HepG2 (cell line): ENCODE measurements around the gene RMI2. TPM values are rescaled to one million over a fixed set of nuclear protein-coding genes. Genes with fewer than 3 reads are reported as not detected.

ENCODE experiments used
- ELF4 ChIP-seq: sonication (generic); formaldehyde crosslinking; IDR thresholded peaks from 2 replicates; pipeline ENCODE4 v1.5.0; 2020; ENCODE audit warnings: missing genetic modification reagents, mild to moderate bottlenecking, moderate library complexity, borderline replicate concordance
- GFI1 ChIP-seq: sonication (generic); formaldehyde crosslinking; IDR thresholded peaks from 2 replicates; pipeline ENCODE4 v1.5.0; 2020; ENCODE audit warnings: missing genetic modification reagents, mild to moderate bottlenecking, borderline replicate concordance
- HNRNPLL ChIP-seq: fragments of 200-400 bp; formaldehyde crosslinking; IDR thresholded peaks from 2 replicates; pipeline ENCODE4 v1.6.1; 2017; ENCODE audit warnings: mild to moderate bottlenecking, low read depth, low read length; ENCODE audit not compliant: poor library complexity, severe bottlenecking
- LBX2 ChIP-seq: sonication (generic); formaldehyde crosslinking; IDR thresholded peaks from 2 replicates; pipeline ENCODE4 v1.5.0; 2020; ENCODE audit warnings: missing genetic modification reagents, mild to moderate bottlenecking, borderline replicate concordance
- RXRA ChIP-seq: sonication (generic); formaldehyde crosslinking; IDR thresholded peaks from 2 replicates; pipeline ENCODE4 v1.5.1; 2020; ENCODE audit warnings: missing genetic modification reagents
- ZFY ChIP-seq: sonication (generic); formaldehyde crosslinking; IDR thresholded peaks from 2 replicates; pipeline ENCODE4 v1.4.0; 2020; ENCODE audit warnings: missing genetic modification reagents
- ZNF143 ChIP-seq: sonication (generic); formaldehyde crosslinking; IDR thresholded peaks from 2 replicates; pipeline ENCODE4 v1.4.0; 2020; ENCODE audit warnings: missing genetic modification reagents
- ZNF224 ChIP-seq: sonication (generic); formaldehyde crosslinking; IDR thresholded peaks from 2 replicates; pipeline ENCODE4 v1.5.0; 2020; ENCODE audit warnings: mild to moderate bottlenecking, missing genetic modification reagents
- ZNF34 ChIP-seq: sonication (generic); formaldehyde crosslinking; IDR thresholded peaks from 2 replicates; pipeline ENCODE4 v1.4.0; 2020; ENCODE audit warnings: mild to moderate bottlenecking, missing genetic modification reagents, borderline replicate concordance
- ZNF775 ChIP-seq: sonication (generic); formaldehyde crosslinking; IDR thresholded peaks from 2 replicates; pipeline ENCODE4 v1.4.0; 2020; ENCODE audit warnings: missing genetic modification reagents, mild to moderate bottlenecking, moderate library complexity, borderline replicate concordance
- ZNF879 ChIP-seq: sonication (generic); formaldehyde crosslinking; IDR thresholded peaks from 2 replicates; pipeline ENCODE4 v1.8.1; 2023; ENCODE audit warnings: missing genetic modification reagents
- ZSCAN20 ChIP-seq: sonication (generic); formaldehyde crosslinking; IDR thresholded peaks from 2 replicates; pipeline ENCODE4 v1.4.0; 2020; ENCODE audit warnings: missing genetic modification reagents, mild to moderate bottlenecking, borderline replicate concordance
- polyA plus RNA-seq, 8 experiments: library from polyadenylated mRNA; depleted of rRNA in 3 of 8; stranded (reverse) in 7 of 8; unstranded in 1 of 8; fragments of >200 nt; fragmentation: Illumina TruSeq in 4 of 8; extraction: Trizol in 4 of 8; gene quantifications; 2 replicates each; pipeline versions ENCODE4 v1.2.1 to v1.2.3, GENCODE V29; 2011 to 2016; ENCODE audit warnings: low read depth in 4 of 8, missing spikeins in 1 of 8, mixed read lengths in 1 of 8; ENCODE audit not compliant: insufficient read depth in 1 of 8
- total RNA-seq, 5 experiments: library from RNA; depleted of rRNA; stranded (reverse); fragments of >200 nt; fragmentation: Illumina TruSeq; extraction: Trizol; gene quantifications; 2 replicates each; pipeline ENCODE4 v1.2.3, GENCODE V29; 2016; ENCODE audit warnings: low read depth in 1 of 5
- TF ChIP-seq, protein P1 (sequence below): sonication (generic); formaldehyde crosslinking; IDR thresholded peaks from 2 replicates; pipeline ENCODE4 v1.8.0; 2022; ENCODE audit warnings: missing genetic modification reagents, mild to moderate bottlenecking, inconsistent platforms, borderline replicate concordance
- TF ChIP-seq, protein P2 (sequence below): sonication (generic); formaldehyde crosslinking; IDR thresholded peaks from 2 replicates; pipeline ENCODE4 v1.5.1; 2020; ENCODE audit warnings: missing genetic modification reagents, mild to moderate bottlenecking, borderline replicate concordance
- TF ChIP-seq, protein P3 (sequence below): sonication (generic); formaldehyde crosslinking; IDR thresholded peaks from 2 replicates; pipeline ENCODE4 v1.4.0; 2020; ENCODE audit warnings: mild to moderate bottlenecking, missing genetic modification reagents

The RMI2 gene
- total and polyA plus RNA-seq, 2 of the 13 experiments (the other 11 are each of a cell fraction or from before 2014, with no cell fraction given) = 24.5 to 55.7 TPM

GRCh38 chr16:11299865-11300559, 45.2 kb upstream of the RMI2 start (continued):
- TF ChIP-seq ELF4 (CRISPR knock-in tag) = no peak
- TF ChIP-seq, protein P1, sequence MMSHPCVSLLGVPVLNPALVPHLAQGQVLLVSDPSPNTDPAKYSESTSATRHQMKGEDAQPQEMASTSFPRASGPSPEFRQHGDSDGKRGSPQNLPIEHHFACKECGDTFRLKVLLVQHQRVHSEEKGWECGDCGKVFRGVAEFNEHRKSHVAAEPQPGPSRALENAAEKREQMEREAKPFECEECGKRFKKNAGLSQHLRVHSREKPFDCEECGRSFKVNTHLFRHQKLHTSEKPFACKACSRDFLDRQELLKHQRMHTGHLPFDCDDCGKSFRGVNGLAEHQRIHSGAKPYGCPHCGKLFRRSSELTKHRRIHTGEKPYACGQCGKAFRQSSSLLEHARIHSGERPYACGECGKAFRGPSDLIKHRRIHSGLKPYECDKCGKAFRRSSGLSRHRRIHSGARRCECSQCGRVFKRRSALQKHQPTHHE = 0 out of 2 replicates have a peak, but pooled peaks have one; percentile 60
- no peak for TF ChIP-seq GFI1 (CRISPR knock-in tag)
- TF ChIP-seq LBX2 (CRISPR knock-in tag) = no peak
- TF ChIP-seq ZNF224 (CRISPR knock-in tag) = no peak
- TF ChIP-seq, protein P2, sequence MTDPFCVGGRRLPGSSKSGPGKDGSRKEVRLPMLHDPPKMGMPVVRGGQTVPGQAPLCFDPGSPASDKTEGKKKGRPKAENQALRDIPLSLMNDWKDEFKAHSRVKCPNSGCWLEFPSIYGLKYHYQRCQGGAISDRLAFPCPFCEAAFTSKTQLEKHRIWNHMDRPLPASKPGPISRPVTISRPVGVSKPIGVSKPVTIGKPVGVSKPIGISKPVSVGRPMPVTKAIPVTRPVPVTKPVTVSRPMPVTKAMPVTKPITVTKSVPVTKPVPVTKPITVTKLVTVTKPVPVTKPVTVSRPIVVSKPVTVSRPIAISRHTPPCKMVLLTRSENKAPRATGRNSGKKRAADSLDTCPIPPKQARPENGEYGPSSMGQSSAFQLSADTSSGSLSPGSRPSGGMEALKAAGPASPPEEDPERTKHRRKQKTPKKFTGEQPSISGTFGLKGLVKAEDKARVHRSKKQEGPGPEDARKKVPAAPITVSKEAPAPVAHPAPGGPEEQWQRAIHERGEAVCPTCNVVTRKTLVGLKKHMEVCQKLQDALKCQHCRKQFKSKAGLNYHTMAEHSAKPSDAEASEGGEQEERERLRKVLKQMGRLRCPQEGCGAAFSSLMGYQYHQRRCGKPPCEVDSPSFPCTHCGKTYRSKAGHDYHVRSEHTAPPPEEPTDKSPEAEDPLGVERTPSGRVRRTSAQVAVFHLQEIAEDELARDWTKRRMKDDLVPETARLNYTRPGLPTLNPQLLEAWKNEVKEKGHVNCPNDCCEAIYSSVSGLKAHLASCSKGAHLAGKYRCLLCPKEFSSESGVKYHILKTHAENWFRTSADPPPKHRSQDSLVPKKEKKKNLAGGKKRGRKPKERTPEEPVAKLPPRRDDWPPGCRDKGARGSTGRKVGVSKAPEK (CRISPR knock-in tag) = 0 out of 2 replicates have a peak, but pooled peaks have one; percentile 43
- 0 out of 2 replicates have a peak, but pooled peaks have one; percentile 22 for TF ChIP-seq ZNF143 (CRISPR knock-in tag)
- TF ChIP-seq, protein P3, sequence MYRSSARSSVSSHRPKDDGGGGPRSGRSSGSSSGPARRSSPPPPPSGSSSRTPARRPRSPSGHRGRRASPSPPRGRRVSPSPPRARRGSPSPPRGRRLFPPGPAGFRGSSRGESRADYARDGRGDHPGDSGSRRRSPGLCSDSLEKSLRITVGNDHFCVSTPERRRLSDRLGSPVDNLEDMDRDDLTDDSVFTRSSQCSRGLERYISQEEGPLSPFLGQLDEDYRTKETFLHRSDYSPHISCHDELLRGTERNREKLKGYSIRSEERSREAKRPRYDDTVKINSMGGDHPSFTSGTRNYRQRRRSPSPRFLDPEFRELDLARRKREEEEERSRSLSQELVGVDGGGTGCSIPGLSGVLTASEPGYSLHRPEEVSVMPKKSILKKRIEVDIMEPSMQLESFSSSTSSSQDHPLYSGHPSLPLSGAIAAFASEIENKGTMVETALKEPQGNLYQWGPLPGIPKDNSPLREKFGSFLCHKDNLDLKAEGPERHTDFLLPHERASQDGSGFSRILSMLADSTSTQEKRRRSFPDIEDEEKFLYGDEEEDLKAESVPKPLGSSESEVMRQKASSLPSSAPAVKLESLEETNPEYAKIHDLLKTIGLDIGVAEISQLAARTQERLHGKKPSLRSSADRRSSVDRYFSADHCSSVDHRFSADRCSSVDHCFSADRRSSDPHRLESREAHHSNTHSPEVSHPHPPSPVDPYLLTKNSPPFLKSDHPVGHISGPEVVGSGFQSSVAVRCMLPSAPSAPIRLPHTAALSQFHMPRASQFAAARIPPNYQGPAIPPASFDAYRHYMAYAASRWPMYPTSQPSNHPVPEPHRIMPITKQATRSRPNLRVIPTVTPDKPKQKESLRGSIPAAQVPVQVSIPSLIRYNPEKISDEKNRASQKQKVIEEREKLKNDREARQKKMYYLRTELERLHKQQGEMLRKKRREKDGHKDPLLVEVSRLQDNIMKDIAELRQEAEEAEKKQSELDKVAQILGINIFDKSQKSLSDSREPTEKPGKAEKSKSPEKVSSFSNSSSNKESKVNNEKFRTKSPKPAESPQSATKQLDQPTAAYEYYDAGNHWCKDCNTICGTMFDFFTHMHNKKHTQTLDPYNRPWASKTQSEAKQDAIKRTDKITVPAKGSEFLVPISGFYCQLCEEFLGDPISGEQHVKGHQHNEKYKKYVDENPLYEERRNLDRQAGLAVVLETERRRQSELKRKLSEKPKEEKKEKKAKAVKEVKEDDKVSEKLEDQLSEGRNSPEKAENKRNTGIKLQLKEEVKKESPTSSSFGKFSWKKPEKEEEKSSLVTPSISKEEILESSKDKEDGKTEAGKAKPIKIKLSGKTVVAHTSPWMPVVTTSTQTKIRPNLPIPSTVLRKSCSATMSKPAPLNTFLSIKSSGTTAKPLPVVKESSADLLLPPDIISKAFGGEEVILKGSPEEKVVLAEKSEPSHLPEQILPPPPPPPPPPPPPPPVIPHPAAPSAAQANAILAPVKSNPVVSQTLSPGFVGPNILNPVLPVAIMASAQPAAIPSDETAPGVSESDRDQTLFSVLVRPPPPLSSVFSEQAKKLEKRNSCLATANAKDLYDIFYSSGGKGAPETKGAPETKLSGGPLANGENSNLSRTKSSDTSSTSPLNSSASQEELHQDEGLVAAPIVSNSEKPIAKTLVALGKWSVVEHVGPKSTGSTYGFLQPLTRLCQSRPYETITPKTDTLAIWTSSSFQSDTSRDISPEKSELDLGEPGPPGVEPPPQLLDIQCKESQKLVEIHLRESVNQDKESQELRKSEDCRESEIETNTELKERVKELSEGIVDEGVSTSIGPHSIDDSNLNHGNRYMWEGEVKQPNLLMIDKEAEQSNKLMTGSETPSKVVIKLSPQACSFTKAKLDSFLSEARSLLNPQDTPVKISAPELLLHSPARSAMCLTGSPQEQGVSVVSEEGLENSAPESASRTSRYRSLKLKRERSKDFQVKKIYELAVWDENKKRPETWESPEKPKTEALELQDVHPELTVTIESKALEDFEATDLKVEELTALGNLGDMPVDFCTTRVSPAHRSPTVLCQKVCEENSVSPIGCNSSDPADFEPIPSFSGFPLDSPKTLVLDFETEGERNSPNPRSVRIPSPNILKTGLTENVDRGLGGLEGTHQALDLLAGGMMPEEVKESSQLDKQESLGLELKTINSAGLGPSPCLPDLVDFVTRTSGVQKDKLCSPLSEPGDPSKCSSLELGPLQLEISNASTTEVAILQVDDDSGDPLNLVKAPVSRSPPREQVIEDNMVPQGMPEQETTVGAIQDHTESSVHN (CRISPR knock-in tag) = no peak
- TF ChIP-seq ZSCAN20 (CRISPR knock-in tag) = no peak
- TF ChIP-seq RXRA (CRISPR knock-in tag) = no peak
- TF ChIP-seq ZFY = peak; percentile 48
- TF ChIP-seq HNRNPLL = no peak
- no peak for TF ChIP-seq ZNF775 (CRISPR knock-in tag)
- TF ChIP-seq ZNF34 (CRISPR knock-in tag) = no peak
- no peak for TF ChIP-seq ZNF879 (CRISPR knock-in tag)
